Activated T-cell treated with anti-CD3 and anti-CD28 coated beads, Interleukin-2, amount 50 U/mL, for 24 hours (primary cell): ENCODE results near the gene PARP6.

Experiments used
- DNase-seq: peaks from one replicate; pipeline ENCODE4 v3.0.0-alpha.2; 2020
- H3K27ac Mint-ChIP-seq: 2 replicates; pipeline ENCODE4 v1.8.0; 2020; ENCODE audit warnings: mild to moderate bottlenecking, mixed read lengths
- H3K27me3 Mint-ChIP-seq: 2 replicates; pipeline ENCODE4 v1.8.0; 2020; ENCODE audit warnings: mixed read lengths
- H3K36me3 Mint-ChIP-seq: 2 replicates; pipeline ENCODE4 v1.8.0; 2020; ENCODE audit warnings: low read depth, mixed read lengths
- H3K4me1 Mint-ChIP-seq: 2 replicates; pipeline ENCODE4 v1.8.0; 2020; ENCODE audit warnings: low read depth, mixed read lengths
- H3K4me3 Mint-ChIP-seq: 2 replicates; pipeline ENCODE4 v1.8.0; 2020; ENCODE audit warnings: mild to moderate bottlenecking, moderate library complexity, mixed read lengths
- H3K9me3 Mint-ChIP-seq: 2 replicates; pipeline ENCODE4 v1.8.0; 2020; ENCODE audit warnings: mixed read lengths

The PARP6 gene

DNA sequence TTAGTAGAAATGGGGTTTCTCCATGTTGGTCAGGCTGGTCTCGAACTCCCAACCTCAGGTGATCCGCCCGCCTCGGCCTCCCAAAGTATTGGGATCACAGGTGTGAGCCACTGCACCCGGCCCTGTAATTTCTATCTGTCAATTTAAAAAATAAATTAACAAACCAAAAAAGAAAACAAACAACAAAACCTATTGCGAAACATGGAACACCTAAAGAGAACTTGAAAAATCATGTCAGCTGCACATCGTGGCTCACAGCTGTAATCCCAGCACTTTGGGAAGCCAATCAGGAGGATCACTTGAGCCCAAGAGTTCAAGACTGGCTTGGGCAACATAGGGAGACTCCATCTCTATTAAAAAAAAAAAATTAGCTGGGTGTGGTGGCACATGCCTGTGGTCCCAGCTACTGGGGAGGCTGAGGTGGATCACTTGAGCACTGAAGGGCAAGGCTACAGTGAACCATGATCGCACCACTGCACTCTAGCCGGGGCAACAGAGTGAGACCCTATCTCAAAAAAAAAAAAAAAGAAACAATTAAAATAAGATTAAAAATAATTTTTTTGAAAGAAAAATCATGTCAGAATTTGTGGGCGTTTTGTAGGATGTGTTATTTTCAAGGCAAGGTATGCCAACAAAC is 19.6 kb downstream of the PARP6 start:
- Mint-ChIP-seq H3K27ac (no peak overlapping the region), H3K36me3 (peaks cover 97% of the 10 kb centered on the region), H3K9me3 (no peaks in the 10 kb centered on the region), H3K4me3 (no peak overlapping the region), H3K4me1 (peaks cover 4% of the 10 kb centered on the region), H3K27me3 (no peaks in the 10 kb centered on the region)
- DNase-seq = no peak

DNA sequence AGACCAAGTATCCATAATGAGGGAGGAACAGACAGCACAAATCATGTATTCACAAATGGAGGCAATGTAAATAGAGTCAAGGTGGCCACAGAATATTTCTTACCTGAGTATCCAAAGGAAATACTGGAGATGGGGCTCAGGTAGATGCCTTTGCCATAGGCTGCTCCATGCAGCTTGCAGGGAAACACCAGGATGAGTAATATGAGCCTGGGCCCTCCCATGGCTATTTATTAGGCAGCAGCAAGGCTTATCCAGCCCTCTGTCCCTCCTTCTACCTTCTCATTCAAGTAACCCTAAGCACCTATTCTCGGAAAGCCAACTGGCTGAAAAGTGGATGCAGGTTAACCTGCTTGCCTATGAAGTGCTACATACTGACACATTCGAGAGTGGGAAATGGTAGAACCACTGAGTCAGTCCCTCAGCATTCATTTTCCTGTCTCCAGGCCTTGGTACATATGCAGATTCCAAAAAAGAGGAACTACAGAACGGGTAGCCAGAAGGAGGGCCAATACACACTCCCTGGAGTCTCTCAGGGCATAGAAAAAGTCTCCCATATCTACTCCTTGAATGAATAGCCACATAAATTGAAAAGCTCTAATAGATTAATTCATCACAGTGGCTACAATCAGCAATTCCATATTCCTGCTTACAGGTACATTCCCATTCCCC is 23.1 kb downstream of the PARP6 start:
- H3K27ac Mint-ChIP-seq = peak overlapping the region; percentile 30
- peaks cover 84% of the 10 kb centered on the region for H3K36me3 Mint-ChIP-seq
- H3K4me3 Mint-ChIP-seq = no peak overlapping the region
- H3K4me1 Mint-ChIP-seq = peaks cover 4% of the 10 kb centered on the region
- DNase-seq = no peak
- H3K9me3 Mint-ChIP-seq = no peaks in the 10 kb centered on the region
- no peaks in the 10 kb centered on the region for H3K27me3 Mint-ChIP-seq

DNA sequence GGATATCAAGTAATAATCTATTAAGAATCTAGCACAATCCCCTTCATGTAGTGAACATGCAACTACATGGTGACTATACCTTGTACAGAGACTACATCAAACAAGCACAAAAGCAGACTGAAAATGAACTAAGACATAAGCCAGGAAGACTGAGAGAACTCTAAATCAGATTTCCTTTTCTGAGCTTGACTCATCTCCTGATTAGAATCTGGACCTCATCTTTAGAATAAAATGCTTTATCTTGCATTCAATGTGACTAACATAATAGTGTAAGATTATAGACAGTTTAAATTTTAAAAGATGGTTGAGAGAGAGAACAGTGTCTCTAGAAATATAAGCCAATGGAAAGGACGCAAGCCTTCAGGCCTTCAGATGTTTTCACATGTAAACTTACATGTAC is 23.8 kb downstream of the PARP6 start:
- H3K36me3 Mint-ChIP-seq = peaks cover 84% of the 10 kb centered on the region
- no peaks in the 10 kb centered on the region for H3K9me3 Mint-ChIP-seq
- no peak for DNase-seq
- H3K4me1 Mint-ChIP-seq = peaks cover 5% of the 10 kb centered on the region
- no peak overlapping the region for H3K27ac Mint-ChIP-seq
- H3K4me3 Mint-ChIP-seq = no peak overlapping the region
- H3K27me3 Mint-ChIP-seq = no peaks in the 10 kb centered on the region

DNA sequence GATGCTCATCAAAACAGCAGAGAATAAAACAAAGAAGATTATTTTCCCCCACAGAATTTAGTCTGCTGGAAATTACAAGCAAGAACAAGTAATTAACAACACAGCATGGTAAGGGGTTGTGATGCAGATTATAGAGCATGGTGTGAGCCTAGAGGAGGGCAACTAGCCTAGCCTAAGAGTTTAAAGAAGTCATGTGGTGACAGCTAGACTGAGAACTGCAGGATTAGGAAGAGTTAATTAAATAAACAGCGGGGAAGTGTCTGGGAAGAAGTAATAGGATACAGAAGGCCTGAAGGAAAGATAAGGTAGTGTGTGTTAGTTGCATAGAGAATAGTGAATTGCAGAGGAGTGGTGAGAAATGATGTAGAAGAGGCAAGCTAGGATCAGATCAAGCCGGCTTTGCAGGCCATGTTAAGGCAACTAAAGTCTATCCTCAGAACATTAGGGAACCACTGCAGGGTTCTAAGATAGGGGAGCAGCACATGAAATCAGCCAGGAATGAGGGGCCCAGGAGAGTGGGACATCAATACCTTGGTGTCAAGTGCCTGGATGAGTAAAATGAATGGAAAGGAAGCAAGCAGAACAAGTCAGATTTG is 29.5 kb downstream of the PARP6 start:
- Mint-ChIP-seq H3K9me3 (no peaks in the 10 kb centered on the region), H3K4me3 (no peak overlapping the region), H3K4me1 (peaks cover 21% of the 10 kb centered on the region), H3K36me3 (peaks cover 77% of the 10 kb centered on the region), H3K27me3 (no peaks in the 10 kb centered on the region), H3K27ac (peak overlapping the region; percentile 20)
- no peak for DNase-seq

DNA sequence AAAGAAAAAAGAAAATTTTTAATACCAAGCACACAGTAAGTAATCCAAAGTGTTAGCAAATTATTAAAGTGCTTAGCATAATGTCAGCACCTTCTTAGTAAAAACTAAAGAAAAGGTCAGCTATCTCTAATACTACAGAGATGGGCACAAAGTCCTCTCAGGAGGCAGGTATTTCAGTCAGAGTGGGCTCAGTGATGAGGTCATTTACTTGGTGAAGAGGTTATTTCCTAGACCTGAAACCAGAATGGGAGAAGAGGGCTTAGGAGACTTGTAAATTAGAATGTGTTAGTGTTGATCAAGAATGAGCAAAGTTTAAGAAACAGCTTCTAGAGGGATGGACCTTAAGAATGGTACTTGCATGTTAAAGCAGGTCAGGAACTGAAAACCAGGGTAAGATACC is 32.7 kb downstream of the PARP6 start:
- DNase-seq = no peak
- H3K27me3 Mint-ChIP-seq = no peaks in the 10 kb centered on the region
- peaks cover 60% of the 10 kb centered on the region for H3K36me3 Mint-ChIP-seq
- H3K9me3 Mint-ChIP-seq = no peaks in the 10 kb centered on the region
- H3K4me1 Mint-ChIP-seq = peaks cover 47% of the 10 kb centered on the region
- H3K4me3 Mint-ChIP-seq = no peak overlapping the region
- H3K27ac Mint-ChIP-seq = peak overlapping the region; percentile 45

DNA sequence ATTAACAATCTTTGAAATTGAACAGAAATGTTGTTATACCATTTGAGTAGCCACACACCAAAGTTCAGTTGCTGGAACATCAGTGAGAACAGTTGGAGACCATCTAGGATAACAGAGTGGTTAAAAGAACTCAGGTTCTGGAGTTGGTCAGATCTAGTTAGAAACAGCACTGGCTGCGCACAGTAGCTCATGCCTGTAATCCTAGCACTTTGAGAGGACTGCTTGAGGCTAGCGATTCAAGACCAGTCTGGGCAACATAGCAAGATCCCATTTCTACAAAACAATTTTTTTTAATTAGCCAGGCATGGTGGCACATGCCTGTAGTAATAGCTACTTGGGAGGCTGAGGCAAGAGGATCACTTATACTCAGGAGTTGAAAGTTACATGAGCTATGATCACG is 33.8 kb downstream of the PARP6 start:
- Mint-ChIP-seq H3K27ac (peak overlapping the region; percentile 99), H3K36me3 (peaks cover 49% of the 10 kb centered on the region), H3K4me3 (no peak overlapping the region), H3K4me1 (peaks cover 53% of the 10 kb centered on the region), H3K27me3 (no peaks in the 10 kb centered on the region), H3K9me3 (no peaks in the 10 kb centered on the region)
- DNase-seq = no peak

DNA sequence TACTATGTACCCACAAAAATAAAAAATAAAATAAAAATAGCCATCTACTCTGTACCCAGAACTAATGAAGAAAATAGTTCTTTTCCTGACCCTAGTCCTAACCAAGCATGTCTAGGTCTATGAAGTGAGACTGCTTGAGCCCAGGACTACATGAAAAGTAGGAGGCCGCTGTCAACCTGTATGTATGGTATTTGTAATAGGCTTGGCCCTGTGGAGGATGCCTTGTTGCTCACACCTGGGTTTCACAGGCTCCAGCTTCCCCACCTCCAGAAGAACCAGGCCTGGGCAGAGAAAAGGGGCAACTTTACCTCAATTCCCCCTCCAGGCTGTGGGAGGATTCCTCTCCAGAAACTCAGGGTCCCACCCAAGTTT is 34.5 kb downstream of the PARP6 start:
- DNase-seq = no peak
- H3K36me3 Mint-ChIP-seq = peaks cover 43% of the 10 kb centered on the region
- H3K9me3 Mint-ChIP-seq = no peaks in the 10 kb centered on the region
- peaks cover 53% of the 10 kb centered on the region for H3K4me1 Mint-ChIP-seq
- H3K27ac Mint-ChIP-seq = peak overlapping the region; percentile 99
- no peaks in the 10 kb centered on the region for H3K27me3 Mint-ChIP-seq
- H3K4me3 Mint-ChIP-seq = peak overlapping the region; percentile 80

DNA sequence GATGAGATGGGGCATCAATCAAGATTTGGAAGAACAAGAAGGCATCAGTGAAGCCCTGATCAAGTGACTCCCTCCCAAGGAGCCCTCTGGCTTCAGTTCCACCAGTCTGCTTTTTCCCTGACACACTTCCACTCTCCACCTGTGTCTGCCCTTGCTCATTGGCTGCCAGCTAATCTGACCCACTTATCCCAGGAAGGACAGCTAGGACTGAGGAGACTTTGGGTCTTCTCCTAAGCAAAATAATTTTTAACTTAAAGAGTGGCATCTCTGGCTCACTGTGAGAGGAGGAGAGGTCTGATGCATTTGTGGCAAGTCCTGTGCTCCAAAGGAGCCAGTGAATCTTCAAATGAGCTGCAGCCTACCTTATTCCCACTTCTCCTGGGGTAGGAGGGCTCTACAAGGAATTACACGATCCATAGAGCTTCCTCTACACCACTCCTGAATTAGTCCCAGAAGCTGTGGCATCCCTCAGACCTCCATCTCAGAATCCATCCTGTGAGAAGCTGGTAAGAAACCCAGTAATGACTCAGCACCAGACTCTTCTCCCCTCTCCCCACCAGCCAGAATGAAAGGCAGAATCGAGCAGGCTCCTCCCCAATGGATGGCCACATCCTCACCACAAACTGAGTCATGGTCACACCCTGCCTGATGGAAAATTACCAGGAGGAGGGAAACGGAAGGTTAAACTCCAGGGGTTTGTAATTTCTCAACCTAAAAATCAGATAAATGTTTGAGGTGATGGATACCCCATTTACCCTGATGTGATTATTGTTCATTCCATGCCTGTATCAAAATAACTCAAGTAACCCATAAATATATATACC is 35.1 kb downstream of the PARP6 start:
- peak; percentile 74 for DNase-seq
- peak overlapping the region; percentile 80 for H3K4me3 Mint-ChIP-seq
- H3K4me1 Mint-ChIP-seq = peaks cover 59% of the 10 kb centered on the region
- H3K27ac Mint-ChIP-seq = peak overlapping the region; percentile 99
- H3K27me3 Mint-ChIP-seq = no peaks in the 10 kb centered on the region
- H3K36me3 Mint-ChIP-seq = peaks cover 37% of the 10 kb centered on the region
- H3K9me3 Mint-ChIP-seq = no peaks in the 10 kb centered on the region

DNA sequence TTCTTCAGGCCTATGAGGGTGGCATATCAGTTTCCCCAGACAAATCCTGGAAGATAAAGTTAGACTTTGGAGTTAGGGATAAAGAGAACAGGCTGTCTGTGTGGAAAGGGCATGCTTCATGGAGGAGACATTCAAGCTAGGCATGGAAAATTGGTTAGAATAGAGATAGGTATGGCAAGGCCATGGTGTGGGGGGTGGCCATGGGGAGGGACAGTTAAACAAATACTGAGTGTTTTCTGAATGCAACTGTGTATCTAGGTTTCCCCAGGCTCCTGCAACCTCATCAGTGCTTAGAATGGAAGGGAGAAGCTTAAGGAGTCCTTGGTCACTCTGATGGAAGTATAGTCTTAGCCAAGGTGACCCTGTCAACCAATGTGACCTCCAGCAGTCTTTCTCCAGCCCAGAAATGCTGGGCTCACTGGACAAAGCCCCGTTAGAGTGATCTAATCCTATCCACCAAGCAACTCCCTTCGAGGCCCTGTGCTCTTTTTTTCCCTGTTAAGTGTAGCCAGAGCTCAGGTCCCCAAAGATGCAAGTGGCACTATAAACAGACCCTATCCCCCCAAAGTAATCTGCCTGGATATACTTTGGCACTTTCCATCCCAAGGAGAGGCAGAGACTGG is 35.9 kb downstream of the PARP6 start:
- Mint-ChIP-seq H3K4me3 (peak overlapping the region; percentile 80), H3K36me3 (peaks cover 33% of the 10 kb centered on the region), H3K27me3 (no peaks in the 10 kb centered on the region), H3K27ac (peak overlapping the region; percentile 99), H3K4me1 (peaks cover 66% of the 10 kb centered on the region), H3K9me3 (no peaks in the 10 kb centered on the region)
- no peak for DNase-seq

DNA sequence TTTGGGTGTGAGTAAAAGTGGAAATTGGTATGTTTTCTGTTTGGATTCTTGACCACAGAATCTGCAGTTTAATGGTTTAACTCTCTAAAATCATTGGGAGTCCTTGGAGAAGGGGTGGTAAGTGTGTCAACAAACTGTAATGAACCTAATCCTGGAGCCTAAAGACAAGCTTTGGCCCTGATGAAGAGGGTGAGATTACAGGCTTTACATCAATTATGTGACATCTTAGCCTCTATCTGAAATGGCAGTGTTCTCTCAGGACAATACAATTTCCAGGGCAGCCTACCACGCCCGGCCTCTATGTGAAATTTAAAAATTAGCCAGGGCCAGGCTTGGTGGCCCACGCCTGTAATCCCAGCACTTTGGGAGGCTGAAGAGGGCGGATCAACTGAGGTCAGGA is 37.1 kb downstream of the PARP6 start:
- Mint-ChIP-seq H3K4me3 (no peak overlapping the region), H3K9me3 (no peaks in the 10 kb centered on the region), H3K4me1 (peaks cover 65% of the 10 kb centered on the region), H3K36me3 (peaks cover 27% of the 10 kb centered on the region), H3K27ac (peak overlapping the region; percentile 14), H3K27me3 (no peaks in the 10 kb centered on the region)
- no peak for DNase-seq

DNA sequence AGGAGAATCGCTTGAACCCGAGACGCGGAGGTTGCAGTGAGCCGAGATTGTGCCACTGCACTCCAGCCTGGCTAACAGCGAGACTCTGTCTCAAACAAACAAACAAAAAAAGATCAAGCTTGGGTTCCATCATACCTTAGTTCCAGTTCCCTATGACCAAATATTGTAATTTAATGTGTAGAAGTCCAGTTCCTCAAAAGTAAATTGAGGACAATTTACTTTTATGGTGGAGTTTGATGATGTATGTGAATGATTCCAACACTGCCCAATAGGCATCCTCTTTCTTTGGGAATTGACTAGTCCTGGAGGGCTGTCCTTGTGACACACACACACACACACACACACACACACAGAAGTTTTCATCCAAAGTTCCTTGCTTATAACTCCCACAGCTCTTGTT is 38.6 kb downstream of the PARP6 start:
- H3K27ac Mint-ChIP-seq = no peak overlapping the region
- H3K4me3 Mint-ChIP-seq = no peak overlapping the region
- no peaks in the 10 kb centered on the region for H3K9me3 Mint-ChIP-seq
- H3K4me1 Mint-ChIP-seq = peaks cover 56% of the 10 kb centered on the region
- DNase-seq = no peak
- H3K27me3 Mint-ChIP-seq = no peaks in the 10 kb centered on the region
- peaks cover 28% of the 10 kb centered on the region for H3K36me3 Mint-ChIP-seq

DNA sequence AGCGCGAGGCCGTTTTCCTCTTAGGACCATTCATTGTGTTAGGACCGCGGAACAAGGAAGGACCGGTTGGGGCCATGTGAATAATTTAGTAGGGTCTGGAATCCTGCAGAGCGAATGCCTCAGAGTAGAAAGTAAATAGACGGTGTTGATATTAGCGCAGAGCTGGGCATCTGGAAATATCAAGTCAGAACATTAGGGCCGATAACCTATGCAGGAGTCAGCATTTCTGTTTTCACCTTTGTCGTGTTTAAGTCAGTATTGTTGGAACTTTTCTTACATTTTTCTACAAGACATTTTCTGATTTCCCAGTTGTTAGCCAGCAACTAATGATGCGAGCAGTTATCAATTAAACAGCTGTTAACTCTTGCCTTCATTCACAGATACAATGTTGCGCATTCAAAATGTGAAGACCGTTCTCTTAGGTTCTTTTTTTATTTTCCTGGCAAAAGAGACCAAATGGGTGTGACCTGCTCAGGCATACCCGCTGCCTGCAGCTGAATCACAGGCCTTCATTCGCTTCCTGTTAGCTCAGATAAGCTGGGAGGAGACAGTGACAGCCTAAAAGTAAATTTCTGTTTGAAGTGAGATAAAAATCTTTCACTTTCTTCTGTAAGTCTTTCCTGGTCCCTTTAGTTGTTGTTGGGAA is 40.4 kb downstream of the PARP6 start:
- Mint-ChIP-seq H3K27me3 (no peaks in the 10 kb centered on the region), H3K9me3 (no peaks in the 10 kb centered on the region), H3K4me3 (peak overlapping the region; percentile 94), H3K27ac (peak overlapping the region; percentile 99), H3K4me1 (peaks cover 44% of the 10 kb centered on the region), H3K36me3 (peaks cover 39% of the 10 kb centered on the region)
- no peak for DNase-seq

DNA sequence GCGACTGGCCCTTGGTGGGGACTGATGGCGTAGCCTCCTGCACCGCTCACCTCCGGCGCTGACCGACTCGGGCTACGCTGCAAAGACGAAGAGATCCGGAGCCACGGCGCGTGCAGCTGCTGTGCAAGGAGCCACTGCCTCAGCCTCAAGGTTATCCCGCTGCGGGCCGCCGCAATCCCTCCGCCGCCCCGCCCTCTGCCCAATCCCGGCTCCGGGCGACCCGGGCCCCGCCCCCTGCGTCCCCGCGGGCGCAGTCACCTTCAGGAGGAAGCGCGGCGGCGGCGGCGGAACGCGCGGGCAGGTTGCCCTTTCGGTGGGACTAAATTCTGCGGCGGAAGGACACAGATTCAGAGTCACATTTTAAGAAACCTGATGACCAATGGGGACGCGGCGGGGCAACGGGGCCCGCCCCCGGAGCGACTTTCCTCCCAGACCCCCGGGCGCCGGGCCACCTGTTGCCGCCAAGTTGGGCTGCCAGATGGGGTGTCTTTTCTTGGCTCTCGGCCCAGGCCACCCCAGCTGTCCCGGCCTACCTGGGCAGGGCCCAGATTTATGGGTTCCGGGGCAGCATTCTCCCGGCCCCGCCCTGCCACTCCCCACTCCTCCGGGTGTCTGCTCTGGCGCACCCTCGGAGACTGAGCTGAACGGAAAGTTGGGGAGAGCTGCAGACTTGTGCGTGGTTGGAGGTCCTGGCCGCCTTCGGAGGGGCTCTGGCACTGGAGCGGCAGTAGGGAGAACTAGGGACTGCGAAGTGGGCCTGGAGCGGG is 41.1 kb downstream of the PARP6 start, which contains the start of gene PKM:
Gene PKM (minus strand): TSS at position 125 of the 767 bp plus-strand sequence. CDS start 12,093 bp downstream, outside the sequence.
- Mint-ChIP-seq H3K27ac (peak within 1 kb of the TSS; percentile 99), H3K9me3 (no peaks in the 10 kb centered on the region), H3K4me1 (peaks cover 42% of the 10 kb centered on the region), H3K4me3 (peak within 1 kb of the TSS; percentile 94), H3K27me3 (no peaks in the 10 kb centered on the region), H3K36me3 (peaks cover 45% of the 10 kb centered on the region)
- peak; percentile 98 for DNase-seq
